Left lung (tissue), 10 donors: ENCODE data around the gene DDA1. TPM values are rescaled to one million over a fixed set of nuclear protein-coding genes. Genes with fewer than 3 reads are reported as not detected.

Experiments used
- ATAC-seq: fragments of 200-7000 bp; cut with Tn5 transposase; one replicate; pipeline ENCODE4 v1.9.1; 2020; ENCODE audit warnings: moderate library complexity
- DNase-seq, 4 donors: peaks; one replicate each; pipeline ENCODE4 v3.0.0-alpha.2; 2013 to 2020
- H3K27ac ChIP-seq, 2 donors: fragments of 200-600 bp; sonication (generic) in 1 of 2; one replicate each; pipeline versions ENCODE4 v1.5.0 to v1.8.0; 2020 to 2021
- H3K27me3 ChIP-seq, 2 donors: fragments of 200-600 bp; sonication (generic) in 1 of 2; one replicate each; pipeline versions ENCODE4 v1.5.0 to v1.8.0; 2020 to 2021
- H3K36me3 ChIP-seq, 2 donors: fragments of 200-600 bp; sonication (generic) in 1 of 2; one replicate each; pipeline versions ENCODE4 v1.5.0 to v1.8.0; 2020 to 2021
- H3K4me1 ChIP-seq, 2 donors: fragments of 200-600 bp; one replicate each; pipeline ENCODE4 v1.8.0; 2021
- H3K4me3 ChIP-seq, 2 donors: fragments of 200-600 bp; sonication (generic) in 1 of 2; one replicate each; pipeline versions ENCODE4 v1.5.0 to v1.8.0; 2020 to 2021; ENCODE audit warnings: mild to moderate bottlenecking in 1 of 2
- H3K9me3 ChIP-seq, 2 donors: fragments of 200-600 bp; sonication (generic) in 1 of 2; one replicate each; pipeline versions ENCODE4 v1.5.0 to v1.8.0; 2020 to 2021
- intact Hi-C, 2 donors: fragments of 100-400 bp; cut with DNase I; formaldehyde crosslinking; loops; one replicate each; pipeline versions ENCODE4 v1.11.2 to v1.14.2; 2022
- polyA plus RNA-seq, 6 donors: library from polyadenylated mRNA; unstranded; fragments of 120-200 nt; gene quantifications; one replicate each; pipeline ENCODE4 v1.2.1, GENCODE V29; 2013; ENCODE audit not compliant: insufficient read length in 6 of 6
- total RNA-seq, 2 donors: library from RNA; stranded (reverse); fragmentation: NEBNext Ultra II Directional; extraction: Animal tissue kit (Norgen Biotek cat#: 25700); gene quantifications; one replicate each; pipeline ENCODE4 v1.2.1, GENCODE V29; 2021
- TF ChIP-seq, protein P1 (sequence below), 2 donors: fragments of 200-600 bp; sonication (generic) in 1 of 2; IDR thresholded peaks; one replicate each; pipeline versions ENCODE4 v1.5.0 to v1.8.0; 2021; ENCODE audit warnings: antibody characterized with exemption in 2 of 2
- donor health status: DM: no; HTN: yes; CAD: no.
- donor health status: DM: no; HTN: no; CAD: no.

Gene DDA1
- total and polyA plus RNA-seq, 8 donors, result 24.7 to 44.1 (median 33.0) TPM

DNA sequence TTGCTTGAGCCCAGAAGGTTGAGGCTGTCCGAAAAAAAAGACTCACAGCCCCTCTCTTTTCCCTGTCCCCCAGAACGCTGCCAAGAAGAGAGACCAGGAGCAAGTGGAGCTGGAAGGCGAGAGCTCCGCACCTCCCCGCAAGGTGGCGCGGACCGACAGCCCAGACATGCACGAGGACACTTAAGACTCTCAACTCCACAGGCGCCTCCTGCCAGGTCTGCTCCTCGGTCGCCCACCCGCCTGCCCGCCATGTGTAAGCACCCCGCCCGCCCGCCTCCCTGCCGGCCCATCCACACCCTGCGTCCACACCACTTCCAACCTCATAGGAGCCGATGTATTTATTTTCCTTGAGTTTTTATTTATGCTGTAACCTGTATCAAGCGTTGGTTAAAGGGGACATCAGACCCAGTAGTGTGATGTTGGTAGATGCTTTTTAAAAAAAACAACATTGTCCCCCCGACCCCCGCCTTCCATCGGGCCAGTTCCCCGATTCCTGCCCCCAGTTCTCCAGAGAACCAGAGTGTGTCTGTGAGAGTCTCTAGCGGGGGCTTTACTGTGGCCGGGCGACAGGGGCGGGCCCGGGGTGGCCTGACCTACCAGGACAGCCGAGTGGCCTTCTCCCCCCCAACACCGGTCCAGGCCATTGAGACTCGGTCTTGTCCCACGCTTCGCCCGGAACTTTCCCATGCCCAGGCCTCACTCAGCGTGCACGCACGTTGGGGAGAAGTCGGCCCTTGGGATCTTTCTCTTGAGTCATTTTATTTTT lies 10.3 kb downstream of the DDA1 start:
- TF ChIP-seq, protein P1, sequence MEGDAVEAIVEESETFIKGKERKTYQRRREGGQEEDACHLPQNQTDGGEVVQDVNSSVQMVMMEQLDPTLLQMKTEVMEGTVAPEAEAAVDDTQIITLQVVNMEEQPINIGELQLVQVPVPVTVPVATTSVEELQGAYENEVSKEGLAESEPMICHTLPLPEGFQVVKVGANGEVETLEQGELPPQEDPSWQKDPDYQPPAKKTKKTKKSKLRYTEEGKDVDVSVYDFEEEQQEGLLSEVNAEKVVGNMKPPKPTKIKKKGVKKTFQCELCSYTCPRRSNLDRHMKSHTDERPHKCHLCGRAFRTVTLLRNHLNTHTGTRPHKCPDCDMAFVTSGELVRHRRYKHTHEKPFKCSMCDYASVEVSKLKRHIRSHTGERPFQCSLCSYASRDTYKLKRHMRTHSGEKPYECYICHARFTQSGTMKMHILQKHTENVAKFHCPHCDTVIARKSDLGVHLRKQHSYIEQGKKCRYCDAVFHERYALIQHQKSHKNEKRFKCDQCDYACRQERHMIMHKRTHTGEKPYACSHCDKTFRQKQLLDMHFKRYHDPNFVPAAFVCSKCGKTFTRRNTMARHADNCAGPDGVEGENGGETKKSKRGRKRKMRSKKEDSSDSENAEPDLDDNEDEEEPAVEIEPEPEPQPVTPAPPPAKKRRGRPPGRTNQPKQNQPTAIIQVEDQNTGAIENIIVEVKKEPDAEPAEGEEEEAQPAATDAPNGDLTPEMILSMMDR (IDR thresholded peaks at IDR 0.05), result no peak
- Histone ChIP-seq H3K27me3 (peaks cover 0 to 5% of the 10 kb centered on the region in 2 donors), H3K27ac (no peak overlapping the region), H3K4me3 (no peak overlapping the region), H3K36me3 (peaks cover 0 to 73% of the 10 kb centered on the region in 2 donors), H3K4me1 (peaks cover 0 to 23% of the 10 kb centered on the region in 2 donors), H3K9me3 (no peaks in the 10 kb centered on the region)
- ATAC-seq, result no peak
- DNase-seq, result no peak
- intact Hi-C loops, result no loop called here

DNA sequence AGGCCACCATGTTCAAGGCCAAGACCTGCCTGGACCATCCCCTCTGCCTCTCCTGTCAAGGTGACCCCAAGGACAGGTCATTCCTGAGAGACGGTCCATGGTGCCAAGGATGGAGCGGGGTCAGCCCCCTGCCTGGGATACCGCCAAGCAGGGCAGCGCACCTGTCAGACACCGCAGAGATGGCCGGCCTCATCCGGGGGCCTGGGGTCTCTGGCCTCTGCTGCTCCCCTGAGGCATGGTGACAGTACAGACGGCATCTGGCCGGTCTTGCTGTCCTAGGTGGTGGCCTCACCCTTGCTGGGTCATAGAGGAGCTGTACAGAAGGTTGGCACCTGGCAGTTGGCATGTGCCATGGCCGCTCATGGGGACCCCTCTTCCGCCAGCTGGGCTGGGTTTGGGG lies 11.1 kb downstream of the DDA1 start:
- DNase-seq (no peak), ATAC-seq (no peak)
- Histone ChIP-seq H3K4me3 (no peak overlapping the region), H3K27me3 (peaks cover 0 to 5% of the 10 kb centered on the region in 2 donors), H3K27ac (no peak overlapping the region), H3K36me3 (peaks cover 0 to 73% of the 10 kb centered on the region in 2 donors), H3K9me3 (no peaks in the 10 kb centered on the region), H3K4me1 (peaks cover 0 to 23% of the 10 kb centered on the region in 2 donors)
- TF ChIP-seq, protein P1 (IDR thresholded peaks at IDR 0.05), result no peak
- intact Hi-C loops, result no loop called here

DNA sequence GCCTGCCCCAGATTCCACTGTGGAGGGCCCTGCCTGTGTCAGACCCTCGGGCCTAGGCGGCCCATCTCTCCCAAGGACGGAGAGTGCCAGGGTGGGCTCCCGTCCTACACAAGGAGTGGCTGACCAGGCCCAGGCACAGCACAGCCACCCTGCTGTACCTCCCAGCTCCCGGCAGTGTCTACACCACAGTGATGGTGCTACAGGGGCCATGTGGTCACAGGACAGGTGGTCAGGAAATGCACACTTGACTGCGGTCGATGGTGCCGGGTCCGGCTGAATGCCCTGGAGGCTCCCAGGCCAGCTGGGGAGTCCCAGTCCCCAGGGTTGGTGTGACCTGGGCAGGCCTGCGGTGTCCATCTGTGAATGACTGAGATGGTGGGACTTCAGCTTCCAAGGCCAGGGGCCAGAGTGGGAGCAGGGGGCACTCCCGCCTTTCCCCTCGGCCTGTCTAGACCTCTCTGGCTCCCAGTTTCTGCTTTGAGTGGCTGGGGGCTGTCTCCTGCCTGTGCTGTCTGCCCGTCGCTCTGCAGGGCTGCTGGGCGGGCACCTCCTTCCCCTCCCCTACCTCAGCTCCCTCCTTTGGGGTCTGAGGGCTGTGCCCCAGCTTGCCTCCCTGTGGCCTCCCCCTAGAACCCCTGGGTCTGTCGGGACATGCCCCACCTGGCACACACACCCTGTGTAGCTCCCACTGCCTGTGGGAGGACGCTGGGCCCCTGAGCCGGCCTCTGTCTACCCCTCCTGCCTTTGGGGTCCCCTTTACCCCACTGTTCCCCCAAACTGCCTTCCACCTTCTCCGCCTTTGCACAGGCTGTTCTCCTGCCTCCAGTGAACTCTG lies 12.5 kb downstream of the DDA1 start:
- Histone ChIP-seq H3K27me3 (peaks cover 0 to 5% of the 10 kb centered on the region in 2 donors), H3K27ac (no peak overlapping the region), H3K4me1 (peaks cover 0 to 20% of the 10 kb centered on the region in 2 donors), H3K4me3 (no peak overlapping the region), H3K9me3 (no peaks in the 10 kb centered on the region), H3K36me3 (peaks cover 0 to 59% of the 10 kb centered on the region in 2 donors)
- intact Hi-C loops, result no loop called here
- DNase-seq (no peak), ATAC-seq (no peak)
- TF ChIP-seq, protein P1 (IDR thresholded peaks at IDR 0.05), result no peak

DNA sequence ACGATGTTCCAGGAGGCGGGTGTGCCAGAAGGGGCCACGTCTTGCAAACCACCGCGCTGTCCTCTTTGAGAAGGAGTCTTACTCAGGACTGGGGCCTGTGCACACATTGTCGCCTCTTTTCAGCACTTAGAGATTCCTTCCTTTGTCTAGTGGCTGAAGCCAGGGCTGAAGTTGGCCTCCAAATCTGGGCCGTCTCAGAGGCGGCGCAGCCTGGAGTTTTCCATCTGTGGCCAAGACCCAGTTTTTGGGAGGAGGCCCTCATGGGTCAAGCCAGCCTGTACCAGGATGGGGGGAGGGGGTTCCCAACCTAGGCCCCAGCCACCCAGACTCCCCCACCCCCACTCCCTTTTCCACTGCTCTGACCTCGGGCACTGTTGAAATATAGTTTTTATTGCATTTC lies 13.5 kb downstream of the DDA1 start:
- DNase-seq, result no peak
- TF ChIP-seq, protein P1 (IDR thresholded peaks at IDR 0.05), result no peak
- no peak for ATAC-seq
- Histone ChIP-seq H3K27ac (no peak overlapping the region), H3K4me1 (peaks cover 0 to 17% of the 10 kb centered on the region in 2 donors), H3K9me3 (no peaks in the 10 kb centered on the region), H3K27me3 (peaks cover 0 to 6% of the 10 kb centered on the region in 2 donors), H3K36me3 (peaks cover 0 to 57% of the 10 kb centered on the region in 2 donors), H3K4me3 (no peak overlapping the region)
- intact Hi-C loops, result no loop called here
